Endothelial cell (in vitro differentiated cells): ENCODE results near the gene ZDHHC11. TPM values are rescaled to one million over a fixed set of nuclear protein-coding genes. Genes with fewer than 3 reads are reported as not detected.
"Not testable (repeated sequence)": the region's sequence is repeated elsewhere in the genome, so short reads cannot be mapped to it uniquely, and the experiment has no call there.

Experiments used
- DNase-seq: peaks from one replicate; pipeline ENCODE4 v3.0.0; 2021; ENCODE audit warnings: low spot score
- H3K27ac Mint-ChIP-seq: one replicate; pipeline ENCODE4 v1.8.0; 2021; ENCODE audit warnings: mixed read lengths, inconsistent platforms; ENCODE audit not compliant: unreplicated experiment
- H3K27me3 Mint-ChIP-seq: one replicate; pipeline ENCODE4 v1.8.0; 2021; ENCODE audit warnings: mild to moderate bottlenecking, moderate library complexity, mixed read lengths, inconsistent platforms; ENCODE audit not compliant: unreplicated experiment
- H3K36me3 Mint-ChIP-seq: one replicate; pipeline ENCODE4 v1.8.0; 2021; ENCODE audit warnings: mild to moderate bottlenecking, low read depth, mixed read lengths, inconsistent platforms; ENCODE audit not compliant: unreplicated experiment
- H3K4me1 Mint-ChIP-seq: one replicate; pipeline ENCODE4 v1.8.0; 2021; ENCODE audit warnings: mild to moderate bottlenecking, mixed read lengths, inconsistent platforms; ENCODE audit not compliant: unreplicated experiment
- H3K4me3 Mint-ChIP-seq: one replicate; pipeline ENCODE4 v1.8.0; 2021; ENCODE audit warnings: mild to moderate bottlenecking, mixed read lengths, inconsistent platforms; ENCODE audit not compliant: unreplicated experiment
- H3K9me3 Mint-ChIP-seq: one replicate; pipeline ENCODE4 v1.8.0; 2021; ENCODE audit warnings: mixed read lengths, inconsistent platforms; ENCODE audit not compliant: unreplicated experiment
- CTCF ChIP-seq: fragments of 200-600 bp; sonication (generic); IDR thresholded peaks from one replicate; pipeline ENCODE4 v1.5.0; 2021; ENCODE audit warnings: antibody characterized with exemption; ENCODE audit not compliant: unreplicated experiment
- total RNA-seq: library from RNA; stranded (reverse); fragmentation: NEBNext Ultra II Directional; extraction: Animal tissue kit (Norgen Biotek cat#: 25700); gene quantifications from one replicate; pipeline ENCODE4 v1.2.1, GENCODE V29; 2021; ENCODE audit not compliant: unreplicated experiment

The ZDHHC11 gene
- total RNA-seq, 1 donor from 2014 or later: 14.3 TPM

- DNase-seq, H3K4me3 Mint-ChIP-seq, H3K9me3 Mint-ChIP-seq, H3K27ac Mint-ChIP-seq, H3K36me3 Mint-ChIP-seq, H3K27me3 Mint-ChIP-seq, H3K4me1 Mint-ChIP-seq: not testable (repeated sequence)
Measured at GRCh38 chr5:778967-779366, 71.8 kb downstream of the ZDHHC11 start.

- H3K4me1 Mint-ChIP-seq, H3K27ac Mint-ChIP-seq, DNase-seq, H3K27me3 Mint-ChIP-seq, H3K36me3 Mint-ChIP-seq, H3K9me3 Mint-ChIP-seq, H3K4me3 Mint-ChIP-seq: not testable (repeated sequence)
Measured at GRCh38 chr5:778421-778820, 72.4 kb downstream of the ZDHHC11 start.

- Mint-ChIP-seq H3K4me1 (no peaks in the 10 kb centered on the region), H3K27me3 (no peaks in the 10 kb centered on the region), H3K36me3 (no peaks in the 10 kb centered on the region), H3K9me3 (no peaks in the 10 kb centered on the region), H3K27ac (no peak overlapping the region), H3K4me3 (no peak overlapping the region)
- DNase-seq: no peak
- TF ChIP-seq CTCF: no peak
Measured at GRCh38 chr5:777756-778161, 73.0 kb downstream of the ZDHHC11 start.

- Mint-ChIP-seq H3K27ac (no peak overlapping the region), H3K4me1 (no peaks in the 10 kb centered on the region), H3K27me3 (no peaks in the 10 kb centered on the region), H3K4me3 (no peak overlapping the region), H3K36me3 (no peaks in the 10 kb centered on the region), H3K9me3 (no peaks in the 10 kb centered on the region)
- DNase-seq: no peak
- TF ChIP-seq CTCF: no peak
Measured at GRCh38 chr5:776862-777711, 73.7 kb downstream of the ZDHHC11 start.

GRCh38 chr5:775961-776861 lies 74.6 kb downstream of the ZDHHC11 start:
- Mint-ChIP-seq H3K27ac (no peak overlapping the region), H3K4me1 (no peaks in the 10 kb centered on the region), H3K4me3 (no peak overlapping the region), H3K9me3 (no peaks in the 10 kb centered on the region), H3K27me3 (peaks cover 2% of the 10 kb centered on the region), H3K36me3 (no peaks in the 10 kb centered on the region)
- TF ChIP-seq CTCF: no peak
- DNase-seq: no peak

- DNase-seq, H3K4me1 Mint-ChIP-seq, H3K36me3 Mint-ChIP-seq, H3K4me3 Mint-ChIP-seq, H3K9me3 Mint-ChIP-seq, H3K27ac Mint-ChIP-seq, H3K27me3 Mint-ChIP-seq: not testable (repeated sequence)
Measured at GRCh38 chr5:775595-775960, 75.2 kb downstream of the ZDHHC11 start.

- H3K27ac Mint-ChIP-seq: not testable (repeated sequence)
Measured at GRCh38 chr5:774854-775505, 75.8 kb downstream of the ZDHHC11 start.

GRCh38 chr5:774304-774703 lies 76.5 kb downstream of the ZDHHC11 start:
- H3K27me3 Mint-ChIP-seq, H3K4me1 Mint-ChIP-seq, H3K4me3 Mint-ChIP-seq, H3K9me3 Mint-ChIP-seq, H3K27ac Mint-ChIP-seq, H3K36me3 Mint-ChIP-seq, DNase-seq: not testable (repeated sequence)

More at GRCh38 chr5:774854-775505, 75.8 kb downstream of the ZDHHC11 start:
- H3K36me3 Mint-ChIP-seq, H3K4me1 Mint-ChIP-seq, H3K27me3 Mint-ChIP-seq, H3K9me3 Mint-ChIP-seq, H3K4me3 Mint-ChIP-seq, DNase-seq: not testable (repeated sequence)
